HG02885 (cell line): ENCODE results near the gene RHPN2.
"Not testable (repeated sequence)": the region's sequence is repeated elsewhere in the genome, so short reads cannot be mapped to it uniquely, and the experiment has no call there.

Experiments
- ATAC-seq: cut with Tn5 transposase; IDR thresholded peaks from one replicate; pipeline ENCODE4 v1.9.1; 2021; ENCODE audit warnings: mild to moderate bottlenecking; ENCODE audit not compliant: unreplicated experiment, poor library complexity

RHPN2 gene

DNA sequence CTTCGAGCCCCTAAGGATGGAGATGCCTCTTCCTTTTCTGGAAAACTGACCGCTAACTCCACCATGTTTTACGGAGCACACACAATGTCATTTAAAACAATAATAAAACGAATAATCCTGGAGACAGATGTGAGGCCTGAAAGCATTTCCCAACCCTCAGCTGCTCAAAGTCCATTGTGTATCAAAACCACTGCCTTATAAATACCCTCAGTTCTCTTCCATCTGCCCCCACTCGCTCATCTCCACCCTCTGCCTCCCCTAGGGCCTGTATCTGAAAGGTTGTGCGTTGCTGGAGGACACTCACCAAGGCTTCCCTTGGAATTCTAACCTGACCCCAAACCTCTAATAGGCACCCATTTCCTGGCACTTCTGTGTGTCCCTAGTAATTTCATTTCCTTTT lies 82.2 kb downstream of the RHPN2 start:
- not testable (repeated sequence) for ATAC-seq

DNA sequence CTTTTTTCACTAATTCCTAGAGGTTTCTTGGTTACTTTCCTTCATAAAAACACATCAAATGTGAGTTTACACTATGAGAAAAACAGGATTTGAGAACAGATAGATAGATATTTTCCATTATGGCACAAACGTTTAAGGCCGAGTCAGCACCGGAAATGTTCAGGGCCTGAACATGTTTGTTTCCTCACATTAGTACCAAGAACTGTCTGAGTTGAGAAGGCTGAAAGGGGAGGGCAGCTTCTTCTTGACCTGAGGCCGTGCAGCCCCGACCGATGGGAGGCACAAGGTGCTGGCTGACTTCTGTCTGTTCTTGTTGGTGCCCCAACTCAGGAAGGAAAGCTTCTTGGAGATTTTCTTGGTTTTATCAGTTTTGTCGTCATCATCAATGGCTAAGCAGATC lies 84.9 kb downstream of the RHPN2 start:
- not testable (repeated sequence) for ATAC-seq

GRCh38 chr19:32977813-32978212 lies 86.9 kb downstream of the RHPN2 start:
- ATAC-seq: not testable (repeated sequence)

DNA sequence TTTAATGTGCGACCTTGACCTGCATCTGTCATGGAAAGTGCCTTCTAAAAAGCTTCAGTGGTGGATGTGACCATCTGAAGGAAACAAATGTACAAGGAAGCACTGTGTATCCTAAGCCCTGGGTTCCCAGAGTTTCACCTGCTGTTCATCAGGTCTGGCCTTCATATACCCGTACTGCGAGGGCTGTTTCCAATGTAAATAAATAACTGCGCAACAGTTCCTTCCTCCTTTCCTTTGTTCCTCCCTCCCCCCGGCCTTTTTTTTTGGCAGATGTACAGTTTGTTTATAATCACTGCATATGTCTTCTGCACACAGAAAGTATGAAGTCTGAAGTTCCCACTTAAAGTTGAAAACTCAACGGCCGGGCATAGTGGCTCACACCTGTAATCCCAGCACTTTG lies 87.4 kb downstream of the RHPN2 start:
- ATAC-seq: no peak

GRCh38 chr19:32976223-32976805 lies 88.4 kb downstream of the RHPN2 start:
- ATAC-seq: no peak

DNA sequence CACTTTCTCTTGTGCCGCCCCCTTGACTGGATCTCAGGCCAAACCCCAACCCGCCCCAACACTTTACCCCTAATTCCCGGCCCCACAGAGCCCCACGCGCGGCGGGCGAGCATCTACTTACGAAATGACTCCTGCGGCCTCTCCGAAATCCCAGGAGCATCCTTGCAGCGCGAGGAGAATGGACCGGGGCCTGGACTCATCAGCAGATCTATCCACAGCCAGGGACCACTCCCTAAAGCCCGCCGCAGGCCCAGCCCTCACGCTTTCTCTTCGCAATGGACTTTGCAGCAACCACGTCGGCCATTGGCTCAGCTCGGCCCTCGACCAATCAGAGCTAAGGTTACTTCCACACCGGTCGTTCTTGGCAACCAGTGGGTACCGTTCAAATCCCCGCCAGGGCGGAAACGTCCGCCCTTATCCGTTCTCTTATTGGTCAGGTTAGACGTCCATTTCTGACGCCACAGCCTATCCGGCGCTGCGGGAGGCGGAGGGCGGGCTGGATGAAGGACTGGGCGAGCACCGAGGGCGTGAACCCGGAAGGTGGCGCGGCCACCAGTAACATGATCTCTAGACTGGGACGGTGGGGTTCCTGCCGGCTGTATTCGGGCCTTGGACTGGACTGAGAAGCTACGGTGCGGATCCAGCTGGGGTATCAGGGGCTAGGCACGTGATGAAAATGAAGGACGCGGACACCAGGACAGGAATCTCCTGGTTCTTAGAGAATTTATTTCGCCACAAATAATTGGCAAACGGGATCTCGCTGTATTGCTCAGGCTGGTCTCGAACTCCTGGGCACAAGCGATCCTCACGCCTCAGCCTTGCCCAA lies 92.8 kb downstream of the RHPN2 start, which contains the start of the genes CEP89 and FAAP24:
Gene CEP89 (minus strand): TSS at position 244 of the 826 bp plus-strand sequence. CDS start 84 bp downstream, at position 160.
Gene FAAP24 (plus strand): TSS at position 528 of the 826 bp plus-strand sequence. CDS start 955 bp downstream, outside the sequence.
- ATAC-seq: peak; percentile 99

DNA sequence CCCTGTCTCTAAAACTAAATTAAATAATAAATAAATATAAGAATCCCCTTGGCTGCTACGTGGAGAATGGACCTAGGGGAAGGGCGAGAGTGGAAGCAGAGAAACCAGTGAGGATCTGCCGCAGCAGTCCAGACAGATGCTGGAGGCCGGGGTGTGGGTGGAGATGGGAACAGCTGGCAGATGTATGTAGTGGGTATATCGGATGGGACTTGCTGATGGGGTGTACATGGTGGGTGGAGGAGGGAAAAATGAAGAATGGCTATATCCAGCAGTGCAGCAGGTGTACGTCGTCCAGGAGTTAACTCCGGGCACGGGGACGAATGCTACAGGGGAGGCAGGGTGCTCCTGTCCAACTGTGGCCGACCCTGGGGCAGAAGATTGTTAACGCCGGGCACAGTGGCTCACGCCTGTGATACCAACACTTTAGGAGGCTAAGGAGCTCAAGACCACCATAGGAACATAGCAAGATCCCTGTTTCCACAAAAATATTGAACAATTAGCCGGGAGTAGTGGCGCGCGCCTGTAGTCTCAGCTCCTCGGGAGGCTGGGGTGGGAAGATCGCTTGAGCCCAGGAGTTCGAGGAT lies 93.6 kb downstream of the RHPN2 start:
- no peak for ATAC-seq

DNA sequence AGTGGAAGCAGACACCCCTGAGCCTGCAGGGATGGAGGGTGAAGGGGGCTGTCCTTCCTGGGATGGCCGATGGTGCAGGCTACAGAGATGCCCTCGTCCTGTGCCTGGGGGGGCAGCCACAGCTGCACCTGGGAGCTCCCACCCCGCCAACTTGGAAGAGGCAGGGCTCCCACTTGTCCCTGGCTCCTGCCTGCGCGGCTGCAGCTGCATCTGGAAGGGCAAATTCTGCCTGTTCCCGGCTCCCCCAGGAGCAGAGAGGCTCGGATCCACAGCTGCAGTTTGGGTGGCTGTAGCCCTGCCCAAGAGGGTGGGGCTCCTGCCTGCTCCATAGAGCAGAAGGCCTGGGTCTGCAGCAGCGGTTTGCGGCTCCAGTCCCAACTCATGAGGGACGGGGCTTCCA lies 95.1 kb downstream of the RHPN2 start:
- no peak for ATAC-seq

DNA sequence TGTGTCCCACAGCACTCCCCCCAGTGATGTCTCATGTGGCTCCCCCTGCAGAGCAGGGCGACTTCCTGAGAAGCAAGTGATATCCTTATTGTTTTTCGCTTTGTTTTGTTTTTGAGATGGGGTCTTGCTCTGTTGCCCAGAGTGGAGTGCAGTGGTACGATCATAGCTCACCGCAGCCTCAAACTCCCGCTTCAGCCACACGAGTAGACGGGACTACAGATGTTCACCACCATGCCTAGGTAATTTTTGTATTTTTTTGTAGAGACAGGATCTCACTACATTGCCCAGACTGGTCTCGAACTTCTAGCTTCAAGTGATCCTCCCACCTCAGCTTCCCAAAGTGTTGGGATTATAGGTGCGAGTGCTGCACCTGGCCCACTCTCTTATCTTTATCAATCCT lies 97.9 kb downstream of the RHPN2 start:
- ATAC-seq: no peak

DNA sequence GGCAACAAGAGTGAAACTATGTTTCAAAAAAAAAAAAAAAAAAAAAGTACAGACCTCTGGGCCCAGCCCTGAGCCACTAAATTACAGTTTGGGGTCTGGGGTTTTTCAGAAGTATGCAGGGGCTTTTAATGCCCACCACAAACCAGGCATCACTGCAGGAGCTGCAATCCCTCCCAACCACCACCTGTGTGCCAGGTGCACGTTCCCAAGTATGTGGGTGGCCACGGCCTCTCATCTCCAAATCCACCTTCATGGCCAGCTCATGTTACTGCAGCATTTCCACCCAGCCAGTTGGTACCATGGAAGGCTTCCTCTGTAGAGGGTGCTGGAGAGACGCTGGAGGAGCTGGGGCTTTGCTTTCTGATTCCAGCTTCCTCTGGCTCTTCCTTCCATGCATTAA lies 119.4 kb downstream of the RHPN2 start:
- no peak for ATAC-seq

DNA sequence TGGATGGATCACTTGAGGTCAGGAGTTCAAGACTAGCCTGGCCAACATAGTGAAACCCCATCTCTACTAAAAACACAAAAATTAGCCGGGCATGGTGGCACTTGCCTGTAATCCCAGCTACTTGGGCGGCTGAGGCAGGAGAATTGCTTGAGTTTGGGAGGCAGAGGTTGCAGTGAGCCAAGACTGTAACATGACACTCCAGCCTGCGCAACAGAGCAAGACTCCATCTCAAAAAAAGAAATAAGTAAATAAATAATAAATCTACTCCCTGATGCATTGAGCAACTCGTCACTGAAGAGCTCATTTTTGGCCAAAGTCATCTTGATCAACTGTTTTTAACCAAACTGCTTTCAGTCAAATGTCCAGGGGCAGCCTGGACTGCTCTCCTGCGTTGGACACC lies 123.4 kb downstream of the RHPN2 start:
- ATAC-seq: not testable (repeated sequence)

DNA sequence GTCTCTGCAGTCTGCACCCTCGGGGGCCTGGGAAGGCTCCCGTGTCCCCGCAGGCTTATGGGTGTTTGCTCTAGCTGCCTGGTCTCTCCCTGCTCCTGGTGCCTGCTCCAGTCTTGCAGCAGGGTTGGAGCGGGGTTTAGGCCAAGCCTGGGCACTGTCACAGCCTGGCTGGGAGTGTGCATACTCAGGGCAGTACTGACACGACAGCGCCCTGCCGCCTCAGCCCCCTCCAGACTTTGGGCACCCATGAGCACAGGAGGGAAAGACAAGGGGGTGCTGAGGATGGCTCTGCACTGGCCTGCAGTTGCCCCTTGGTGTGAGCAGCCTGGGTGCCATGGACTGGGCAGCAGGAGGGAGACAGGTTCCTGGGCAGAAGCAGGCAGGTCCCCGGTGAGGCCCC lies 128.6 kb downstream of the RHPN2 start:
- no peak for ATAC-seq

DNA sequence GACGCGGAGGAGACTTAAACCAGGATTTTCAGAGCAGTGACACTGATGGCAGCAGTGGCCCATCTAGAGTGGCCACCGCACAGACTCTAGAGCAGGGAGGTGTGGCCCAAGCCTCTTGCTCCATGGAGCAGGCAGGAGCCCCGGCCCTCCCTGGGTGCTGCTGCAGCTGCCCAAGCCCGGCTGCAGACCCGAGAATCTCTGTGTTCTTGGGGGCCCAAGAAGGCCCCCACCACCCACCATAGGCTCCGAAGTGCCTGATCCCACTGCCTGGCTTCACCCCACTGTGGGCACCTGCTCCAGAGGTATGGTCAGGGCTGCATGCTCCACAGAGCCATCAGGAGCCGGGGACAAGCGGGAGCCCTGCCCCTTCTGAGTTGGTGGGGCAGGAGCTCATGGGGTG lies 129.1 kb downstream of the RHPN2 start:
- no peak for ATAC-seq

- ATAC-seq: no peak
Observed at GRCh38 chr19:32933571-32933970, 131.1 kb downstream of the RHPN2 start.

DNA sequence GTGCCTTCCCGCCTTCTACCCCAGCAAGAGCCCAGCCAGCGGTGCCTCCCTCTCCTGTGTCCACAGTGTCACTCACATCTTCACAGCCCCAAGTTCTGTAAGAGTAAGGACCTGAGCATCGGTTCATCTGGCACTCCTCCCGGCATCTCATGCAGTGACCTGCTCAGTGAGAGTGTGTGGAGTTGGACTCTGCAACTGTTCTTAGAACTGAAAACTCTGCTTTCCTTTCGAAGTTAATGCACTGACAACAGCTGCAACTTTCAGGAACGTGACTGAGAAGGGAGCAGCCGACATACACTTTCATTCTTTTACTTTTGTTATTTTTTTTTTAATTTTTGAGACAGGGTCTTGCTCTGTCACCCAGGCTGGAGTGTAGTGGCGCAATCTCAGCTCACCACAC lies 134.1 kb downstream of the RHPN2 start:
- ATAC-seq: no peak

GRCh38 chr19:32928806-32929205 lies 135.9 kb downstream of the RHPN2 start:
- ATAC-seq: no peak
